SH-SY5Y (cell line): Measurements from ENCODE around the gene SMCR8.

Source experiments
- GATA2 ChIP-seq: IDR thresholded peaks from 2 replicates; pipeline ENCODE4 v1.6.1; 2011; ENCODE audit warnings: mild to moderate bottlenecking, low read depth, low read length
- GATA3 ChIP-seq: IDR thresholded peaks from 2 replicates; pipeline ENCODE4 v1.6.1; 2011; ENCODE audit warnings: low read depth, mild to moderate bottlenecking, low read length, moderate library complexity

DNA sequence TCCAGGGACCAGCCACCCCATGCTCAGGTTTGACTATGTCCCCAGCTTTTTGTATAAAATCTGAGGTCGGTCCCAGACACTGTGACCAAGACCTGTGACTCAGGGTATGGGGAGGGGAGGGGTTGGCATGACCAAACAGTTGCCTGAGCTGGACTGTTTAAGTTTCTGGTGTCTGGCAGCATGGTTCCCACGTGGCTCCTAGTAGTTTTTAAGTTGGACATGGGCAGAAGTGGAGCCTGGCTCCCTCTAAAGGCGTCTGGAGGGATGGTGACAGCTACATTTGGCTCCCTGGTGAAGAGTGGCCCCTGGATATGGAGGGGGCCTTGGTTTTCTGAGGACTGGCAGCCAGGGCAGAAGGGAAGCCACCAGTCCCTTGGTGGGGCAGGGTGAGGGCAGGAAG lies 7.9 kb downstream of the SMCR8 start:
- TF ChIP-seq GATA2, result no peak
- TF ChIP-seq GATA3, result no peak
